Heart right ventricle (tissue), 16 donors: ENCODE data around the gene ZNF593OS. TPM values are rescaled to one million over a fixed set of nuclear protein-coding genes. Genes with fewer than 3 reads are reported as not detected.
A peak's percentile ranks its signal among the peaks of the same experiment; 100 is the strongest.

Source experiments
- ATAC-seq, 8 donors: fragments of 200-7000 bp; cut with Tn5 transposase; one replicate each; pipeline ENCODE4 v1.9.1; 2020; ENCODE audit warnings: mild to moderate bottlenecking in 8 of 8, moderate library complexity in 8 of 8, moderate number of reproducible peaks in 1 of 8
- DNase-seq, 2 donors: peaks; one replicate each; pipeline ENCODE4 v3.0.0-alpha.2; 2020
- H3K27ac ChIP-seq, 10 donors: fragments of 200-600 bp; sonication (generic) in 2 of 10; one replicate each; pipeline versions ENCODE4 v1.5.0 to v1.8.0; 2020 to 2022; ENCODE audit warnings: mild to moderate bottlenecking in 3 of 10
- H3K27me3 ChIP-seq, 7 donors: fragments of 200-600 bp; one replicate each; pipeline ENCODE4 v1.8.0; 2021 to 2022; ENCODE audit warnings: mild to moderate bottlenecking in 2 of 7
- H3K36me3 ChIP-seq, 9 donors: fragments of 200-600 bp; sonication (generic) in 1 of 9; one replicate each; pipeline versions ENCODE4 v1.5.0 to v1.8.0; 2020 to 2022; ENCODE audit warnings: mild to moderate bottlenecking in 2 of 9
- H3K4me1 ChIP-seq, 9 donors: fragments of 200-600 bp; sonication (generic) in 1 of 9; one replicate each; pipeline versions ENCODE4 v1.5.0 to v1.8.0; 2020 to 2022; ENCODE audit warnings: mild to moderate bottlenecking in 4 of 9
- H3K4me3 ChIP-seq, 10 donors: fragments of 200-600 bp; sonication (generic) in 2 of 10; one replicate each; pipeline versions ENCODE4 v1.5.0 to v1.8.0; 2020 to 2022; ENCODE audit warnings: mild to moderate bottlenecking in 7 of 10, moderate library complexity in 2 of 10
- H3K9me3 ChIP-seq, 11 donors: fragments of 200-600 bp in 10 of 11; sonication (generic) in 2 of 11; one replicate each; pipeline versions ENCODE4 v1.5.0 to v1.8.0; 2013 to 2022; ENCODE audit warnings: mild to moderate bottlenecking in 2 of 11, control low read depth in 1 of 11, moderate library complexity in 1 of 11
- WGBS, 2 donors: extraction: QIAGEN DNeasy Blood & Tissue Kit; methylation state at CpG; one replicate each; pipeline ENCODE4 v1.1.7; 2013; ENCODE audit warnings: inconsistent platforms in 1 of 2; 5-methylcytosine and 5-hydroxymethylcytosine counted together
- intact Hi-C, 10 donors: fragments of 100-400 bp; cut with DNase I; formaldehyde crosslinking; loops; one replicate each; pipeline versions ENCODE4 v1.11.1 to v1.14.2; 2022
- polyA plus RNA-seq, 2 donors: library from polyadenylated mRNA; stranded (reverse); fragments of 200-250 nt; gene quantifications; one replicate each; pipeline ENCODE4 v1.2.3, GENCODE V29; 2013
- total RNA-seq, 10 donors: library from RNA; stranded (reverse); fragmentation: NEBNext Ultra II Directional in 3 of 10; extraction: Animal tissue kit (Norgen Biotek cat#: 25700) in 3 of 10; gene quantifications; one replicate each; pipeline versions ENCODE4 v1.2.1 to v1.2.4, GENCODE V29; 2021 to 2023
- TF ChIP-seq, protein P1 (sequence below), 9 donors: fragments of 200-600 bp; sonication (generic) in 2 of 9; IDR thresholded peaks; one replicate each; pipeline versions ENCODE4 v1.5.0 to v1.8.0; 2021 to 2022; ENCODE audit warnings: antibody characterized with exemption in 9 of 9, mild to moderate bottlenecking in 5 of 9, moderate library complexity in 1 of 9
- donor health status: Arrhythmogenic right ventricular cardiomyopathy.
- donor health status: ischemic (EF 13 %, LVEDD 7.1; RV severe dilation, severe dysfunction).
- donor health status: healthy with polysubstance abuse.
- donor health status: DM: no; HTN: yes; CAD: no.
- donor health status: DM: no; HTN: no; CAD: no.
- donor health status: ischemic (EF 25% LVEDD 6.9; RV normal size, moderate dysfunction).
- donor health status: ischemic (EF 25% LVEDD 5.7; RV mildly dilated, moderate dysfunction).
- donor health status: healthy.
- donor health status: DM: yes; HTN: yes; CAD: no.
- donor health status: Ischemic cardiomyopathy.
- donor health status: ischemic (EF 35%, LVEDD 5.7; RV mildly dilated, moderate dysfunction).
- donor health status: nonischemic (EF 11% LVEDD 7.7; RV severe dilation, severe dysfunction).
- donor health status: DM: yes; HTN: yes; CAD: no.
- donor health status: PGD.
- donor health status: ischemic (EF 29% LVEDD 5.4; RV normal size, mild dysfunction).
- donor health status: nonischemic (EF 23%, LVEDD 6.1; RV moderate dilation, normal function).

ZNF593OS gene
- total and polyA plus RNA-seq, 12 donors, result 0.46 TPM; not detected in 11

DNA sequence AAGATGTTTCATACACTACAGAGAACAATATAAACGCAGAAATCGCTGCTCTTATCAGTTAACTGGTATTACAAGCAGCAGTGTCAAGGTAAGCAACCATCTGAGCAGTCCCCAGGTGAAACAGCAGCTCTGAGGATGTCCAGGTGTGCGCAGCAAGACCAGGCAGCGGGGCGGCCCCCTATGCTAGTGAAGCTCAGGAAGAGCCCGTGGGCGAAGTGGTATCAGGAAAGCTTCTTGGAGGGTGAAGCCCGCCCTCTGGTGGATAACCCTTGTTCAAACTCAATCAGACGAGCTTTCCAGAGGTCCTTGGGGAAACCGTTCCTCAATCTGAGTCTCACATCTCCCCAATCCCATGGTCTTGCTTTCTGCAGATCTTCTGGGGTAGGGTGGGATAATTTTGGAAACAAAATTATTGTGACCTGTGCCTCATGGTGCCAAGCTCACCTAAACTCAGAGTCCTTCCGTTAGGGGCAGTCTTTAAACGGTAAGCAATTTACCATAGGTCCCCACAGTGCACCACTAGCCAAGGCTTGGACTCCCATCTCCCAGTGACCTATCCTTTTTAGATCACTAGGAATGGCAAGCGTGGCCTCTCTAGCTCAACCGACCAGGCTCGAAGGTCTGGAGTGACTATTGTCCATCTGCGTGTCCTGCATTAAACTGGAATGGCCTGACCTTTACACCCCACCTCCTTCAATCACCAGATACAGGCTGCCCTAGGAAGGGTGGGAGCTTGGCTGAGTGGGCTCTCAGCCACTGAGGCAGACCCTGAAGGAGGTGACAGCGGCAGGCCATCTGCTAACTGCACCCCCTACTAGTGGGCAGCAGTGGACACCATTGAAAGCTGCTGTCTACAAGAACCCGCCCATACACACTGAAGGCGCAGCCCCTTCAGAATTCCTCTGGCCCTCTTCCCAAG, 26.3 kb downstream of the ZNF593OS start:
- DNase-seq (peak; percentile 60 to 80), ATAC-seq (peak; percentile 83 to 96 (median 94))
- no peaks in the 10 kb centered on the region for H3K36me3 ChIP-seq
- WGBS, 2 donors, result 27 to 33% methylated on average over 19 of the region's 19 CpGs
- H3K9me3 ChIP-seq, result no peaks in the 10 kb centered on the region
- TF ChIP-seq, protein P1, sequence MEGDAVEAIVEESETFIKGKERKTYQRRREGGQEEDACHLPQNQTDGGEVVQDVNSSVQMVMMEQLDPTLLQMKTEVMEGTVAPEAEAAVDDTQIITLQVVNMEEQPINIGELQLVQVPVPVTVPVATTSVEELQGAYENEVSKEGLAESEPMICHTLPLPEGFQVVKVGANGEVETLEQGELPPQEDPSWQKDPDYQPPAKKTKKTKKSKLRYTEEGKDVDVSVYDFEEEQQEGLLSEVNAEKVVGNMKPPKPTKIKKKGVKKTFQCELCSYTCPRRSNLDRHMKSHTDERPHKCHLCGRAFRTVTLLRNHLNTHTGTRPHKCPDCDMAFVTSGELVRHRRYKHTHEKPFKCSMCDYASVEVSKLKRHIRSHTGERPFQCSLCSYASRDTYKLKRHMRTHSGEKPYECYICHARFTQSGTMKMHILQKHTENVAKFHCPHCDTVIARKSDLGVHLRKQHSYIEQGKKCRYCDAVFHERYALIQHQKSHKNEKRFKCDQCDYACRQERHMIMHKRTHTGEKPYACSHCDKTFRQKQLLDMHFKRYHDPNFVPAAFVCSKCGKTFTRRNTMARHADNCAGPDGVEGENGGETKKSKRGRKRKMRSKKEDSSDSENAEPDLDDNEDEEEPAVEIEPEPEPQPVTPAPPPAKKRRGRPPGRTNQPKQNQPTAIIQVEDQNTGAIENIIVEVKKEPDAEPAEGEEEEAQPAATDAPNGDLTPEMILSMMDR (IDR thresholded peaks at IDR 0.05), result peak; percentile 72 to 89 (median 82)
- no peak overlapping the region for H3K4me3 ChIP-seq
- no peak overlapping the region for H3K27ac ChIP-seq
- H3K27me3 ChIP-seq, result no peaks in the 10 kb centered on the region
- intact Hi-C loops, result loop anchor here (1.0 to 10.0 kb wide), 12 partner anchors 33 to 110 kb away; partner anchors contain the start of gene PDIK1L (in 1 of the 10)
- H3K4me1 ChIP-seq, result peaks cover 0 to 14% (median 4%) of the 10 kb centered on the region in 9 donors

DNA sequence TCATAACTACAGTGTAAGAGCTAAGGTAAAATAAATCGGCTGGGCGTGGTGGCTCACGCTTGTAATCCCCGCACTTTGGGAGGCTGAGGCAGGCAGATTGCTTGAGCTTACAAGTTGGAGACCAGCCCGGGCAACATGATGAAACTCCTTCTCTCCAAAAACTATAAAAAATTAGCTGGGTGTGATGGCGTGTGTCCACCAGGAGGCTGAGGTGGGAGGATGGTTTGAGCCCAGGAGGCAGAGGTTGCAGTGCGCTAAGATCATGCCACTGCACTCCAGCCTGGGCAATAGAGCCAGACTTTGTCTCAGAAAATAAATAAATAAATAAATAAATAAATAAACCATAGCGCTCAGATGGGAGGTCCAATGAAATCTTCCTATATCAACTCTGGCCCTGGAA, 29.5 kb downstream of the ZNF593OS start:
- TF ChIP-seq, protein P1 (IDR thresholded peaks at IDR 0.05), result no peak
- intact Hi-C loops, result loop anchor here in 1 of 10 donors (10.0 kb wide), 1 partner anchor 107 kb away; no protein-coding TSS in a partner anchor
- Histone ChIP-seq H3K4me1 (peaks cover 0 to 14% (median 4%) of the 10 kb centered on the region in 9 donors), H3K27me3 (no peaks in the 10 kb centered on the region), H3K27ac (no peak overlapping the region), H3K9me3 (no peaks in the 10 kb centered on the region), H3K4me3 (no peak overlapping the region), H3K36me3 (no peaks in the 10 kb centered on the region)
- DNase-seq (no peak), ATAC-seq (no peak)
- WGBS, 2 donors, result 92 to 94% methylated on average over 8 of the region's 8 CpGs

DNA sequence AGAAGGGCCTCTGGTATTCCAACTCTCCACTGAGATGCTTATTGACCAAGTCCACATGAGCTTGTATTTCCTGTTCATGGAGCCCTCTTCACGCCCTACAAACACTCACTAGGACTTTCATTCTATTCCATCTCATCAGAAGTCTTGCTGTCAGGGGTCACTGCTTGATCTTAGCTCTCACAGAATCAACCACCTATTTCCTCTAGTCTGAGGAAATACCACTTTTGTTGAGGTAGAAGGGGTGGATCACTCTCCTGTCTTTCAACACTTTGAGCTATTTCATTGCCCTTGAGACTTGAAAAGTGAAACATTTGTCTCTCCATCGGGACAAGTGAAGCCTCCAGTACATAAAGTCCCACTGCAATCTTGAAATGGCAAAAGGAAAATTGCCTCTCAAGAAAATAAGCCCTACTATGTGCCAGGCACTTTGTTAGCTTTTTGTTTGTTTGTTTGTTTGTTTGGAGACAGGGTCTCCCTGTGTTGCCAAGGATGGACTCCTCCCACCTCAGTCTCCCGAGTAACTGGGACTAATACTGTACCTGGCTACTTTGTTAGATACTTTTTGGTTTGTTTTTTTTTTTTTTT, 32.6 kb downstream of the ZNF593OS start:
- Histone ChIP-seq H3K4me3 (no peak overlapping the region), H3K27ac (no peak overlapping the region), H3K27me3 (no peaks in the 10 kb centered on the region), H3K36me3 (no peaks in the 10 kb centered on the region), H3K9me3 (peaks cover 0 to 10% (median 0%) of the 10 kb centered on the region in 11 donors), H3K4me1 (peaks cover 0 to 7% (median 0%) of the 10 kb centered on the region in 9 donors)
- intact Hi-C loops, result no loop called here
- TF ChIP-seq, protein P1 (IDR thresholded peaks at IDR 0.05), result no peak
- ATAC-seq, result no peak
- 64 to 65% methylated on average over 3 of the region's 3 CpGs for WGBS, 2 donors
- DNase-seq, result no peak

DNA sequence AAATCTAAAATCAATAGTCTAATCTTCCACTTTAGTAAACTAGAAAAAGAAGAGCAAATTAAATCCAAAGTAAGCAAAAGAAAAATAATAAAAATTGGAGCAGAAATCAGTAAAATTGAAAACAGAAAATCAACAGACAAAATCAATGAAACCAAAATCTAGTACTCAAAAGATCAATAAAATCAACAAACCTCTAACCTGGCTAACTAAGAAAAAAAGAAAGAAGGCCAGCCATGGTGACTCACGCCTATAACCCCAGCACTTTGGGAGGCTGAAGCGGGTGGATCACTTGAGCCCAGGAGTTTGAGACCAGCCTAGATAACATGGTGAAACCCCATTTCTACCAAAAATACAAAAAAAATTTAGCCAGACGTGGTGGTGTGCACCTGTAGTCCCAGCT, 37.2 kb downstream of the ZNF593OS start:
- H3K36me3 ChIP-seq, result no peaks in the 10 kb centered on the region
- no peaks in the 10 kb centered on the region for H3K27me3 ChIP-seq
- no peak overlapping the region for H3K4me3 ChIP-seq
- TF ChIP-seq, protein P1 (IDR thresholded peaks at IDR 0.05), result no peak
- no peak for DNase-seq
- no peak for ATAC-seq
- H3K9me3 ChIP-seq, result peaks cover 0 to 10% (median 0%) of the 10 kb centered on the region in 11 donors
- WGBS, 2 donors, result 91 to 98% methylated on average over 3 of the region's 3 CpGs
- intact Hi-C loops, result no loop called here
- H3K4me1 ChIP-seq, result no peaks in the 10 kb centered on the region
- no peak overlapping the region for H3K27ac ChIP-seq
